ENCODE measurements around the gene DRC7.
"Not testable (repeated sequence)": the region's sequence is repeated elsewhere in the genome, so short reads cannot be mapped to it uniquely, and the experiment has no call there.

The DRC7 gene

DNA sequence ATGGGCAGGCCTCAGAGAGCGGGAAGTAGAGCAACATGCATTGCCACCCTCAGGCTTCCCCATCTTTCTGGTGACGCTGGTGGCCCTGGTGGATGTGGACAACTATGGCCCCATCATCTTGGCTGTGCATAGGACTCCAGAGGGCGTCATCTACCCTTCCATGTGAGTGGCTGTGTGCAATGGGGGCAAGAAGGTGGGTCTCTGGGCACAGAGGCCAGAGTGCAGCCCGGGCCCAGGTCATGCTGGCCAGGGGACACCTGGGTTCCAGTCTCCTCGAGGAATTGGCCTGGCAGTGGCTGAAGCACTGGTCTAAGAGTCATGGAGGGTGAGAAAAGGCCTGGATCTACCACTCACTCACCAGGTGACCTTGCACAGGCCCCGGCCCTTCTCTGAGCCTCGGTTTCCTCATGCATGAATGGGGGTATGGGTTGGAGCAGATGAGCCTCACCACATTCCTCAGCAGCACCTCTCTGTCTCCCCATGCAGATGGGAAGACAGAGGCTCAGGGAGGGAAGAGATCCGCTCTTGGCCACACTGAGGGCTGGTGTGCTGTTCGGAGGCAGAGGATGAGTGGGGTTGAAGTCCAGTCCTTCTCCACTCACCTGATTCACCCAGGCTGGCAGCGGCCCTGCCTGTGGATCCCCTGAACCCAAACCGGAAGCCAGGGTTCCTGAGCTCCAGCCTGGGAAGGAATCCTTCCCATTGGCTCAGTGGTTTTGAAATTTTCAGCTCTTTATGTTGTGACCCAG, 33.7 kb upstream of the DRC7 start:
- DNase-seq (ENCODE audit: low spot score) = no peak

DNA sequence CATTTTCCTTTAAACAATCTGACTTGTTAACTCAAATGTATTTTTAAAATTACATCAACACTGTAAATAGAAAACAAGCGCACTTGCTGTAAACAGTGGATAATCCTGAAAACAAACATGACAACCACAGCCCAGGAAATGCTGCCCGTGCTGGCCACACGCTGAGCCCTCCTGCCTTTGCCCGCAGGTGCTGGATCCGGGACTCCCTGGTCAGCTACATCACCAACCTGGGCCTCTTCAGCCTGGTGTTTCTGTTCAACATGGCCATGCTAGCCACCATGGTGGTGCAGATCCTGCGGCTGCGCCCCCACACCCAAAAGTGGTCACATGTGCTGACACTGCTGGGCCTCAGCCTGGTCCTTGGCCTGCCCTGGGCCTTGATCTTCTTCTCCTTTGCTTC, 33.1 kb upstream of the DRC7 start:
- DNase-seq (ENCODE audit: low spot score) = no peak

DNA sequence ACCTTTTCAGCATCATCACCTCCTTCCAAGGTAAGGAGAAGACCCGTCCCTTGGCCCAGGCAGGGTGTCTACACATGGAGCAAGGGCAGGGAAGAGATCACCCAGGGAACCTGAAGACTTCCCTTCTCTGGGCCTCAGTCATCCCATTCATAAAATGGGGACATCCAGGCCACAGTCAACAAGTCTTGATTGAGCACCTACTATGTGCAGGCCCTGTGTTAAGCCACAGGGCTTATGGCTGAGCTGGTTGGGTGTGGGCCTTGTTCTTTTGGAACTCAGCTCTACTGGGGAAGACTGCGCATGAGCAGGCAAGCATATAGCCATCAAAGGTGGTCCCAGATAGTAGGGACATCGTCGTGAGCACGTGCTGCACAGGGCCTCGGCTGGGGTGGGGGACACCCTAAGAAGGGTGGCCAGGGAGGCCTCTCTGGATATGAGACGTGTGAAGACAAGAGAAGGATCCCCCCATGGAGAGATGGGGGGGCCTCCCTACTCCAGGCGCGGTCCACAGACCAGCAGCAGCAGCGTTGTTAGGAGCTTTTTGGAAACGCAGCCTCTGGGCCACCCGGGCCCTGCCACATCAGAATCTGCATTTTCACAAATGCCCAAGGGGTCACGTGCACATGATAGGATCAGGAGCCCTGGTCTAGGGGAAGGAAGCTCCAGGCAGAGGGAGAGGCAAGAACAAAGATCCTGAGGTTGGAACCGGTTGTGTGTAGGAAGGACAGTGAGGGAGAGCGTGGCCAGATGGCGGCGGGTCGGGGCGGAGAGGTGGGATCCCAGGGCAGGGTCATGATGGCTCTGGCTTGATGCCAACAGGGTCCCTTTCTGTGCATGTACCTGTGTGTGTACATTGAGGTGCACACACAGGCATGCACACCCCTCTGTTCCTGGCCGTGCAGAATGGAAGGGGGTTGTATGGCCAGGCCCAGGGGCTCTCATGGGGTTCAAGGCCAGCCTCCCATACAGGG, 32.4 kb upstream of the DRC7 start:
- DNase-seq (ENCODE audit: low spot score) = no peak

GRCh38 chr16:57663436-57663835, 31.2 kb upstream of the DRC7 start:
- no peak for DNase-seq (ENCODE audit: low spot score)

DNA sequence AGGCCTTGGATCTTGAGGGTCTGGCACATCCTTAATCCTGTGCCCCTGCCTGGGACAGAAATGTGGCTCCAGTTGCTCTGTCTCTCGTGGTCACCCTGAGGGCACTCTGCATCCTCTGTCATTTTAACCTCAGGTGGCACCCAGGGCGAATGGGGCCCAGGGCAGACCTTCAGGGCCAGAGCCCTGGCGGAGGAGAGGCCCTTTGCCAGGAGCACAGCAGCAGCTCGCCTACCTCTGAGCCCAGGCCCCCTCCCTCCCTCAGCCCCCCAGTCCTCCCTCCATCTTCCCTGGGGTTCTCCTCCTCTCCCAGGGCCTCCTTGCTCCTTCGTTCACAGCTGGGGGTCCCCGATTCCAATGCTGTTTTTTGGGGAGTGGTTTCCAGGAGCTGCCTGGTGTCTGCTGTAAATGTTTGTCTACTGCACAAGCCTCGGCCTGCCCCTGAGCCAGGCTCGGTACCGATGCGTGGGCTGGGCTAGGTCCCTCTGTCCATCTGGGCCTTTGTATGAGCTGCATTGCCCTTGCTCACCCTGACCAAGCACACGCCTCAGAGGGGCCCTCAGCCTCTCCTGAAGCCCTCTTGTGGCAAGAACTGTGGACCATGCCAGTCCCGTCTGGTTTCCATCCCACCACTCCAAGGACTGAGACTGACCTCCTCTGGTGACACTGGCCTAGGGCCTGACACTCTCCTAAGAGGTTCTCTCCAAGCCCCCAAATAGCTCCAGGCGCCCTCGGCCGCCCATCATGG, 30.5 kb upstream of the DRC7 start:
- no peak for DNase-seq (ENCODE audit: low spot score)

- no peak for DNase-seq (ENCODE audit: low spot score)
Measured at GRCh38 chr16:57664662-57665025, 30.0 kb upstream of the DRC7 start.

DNA sequence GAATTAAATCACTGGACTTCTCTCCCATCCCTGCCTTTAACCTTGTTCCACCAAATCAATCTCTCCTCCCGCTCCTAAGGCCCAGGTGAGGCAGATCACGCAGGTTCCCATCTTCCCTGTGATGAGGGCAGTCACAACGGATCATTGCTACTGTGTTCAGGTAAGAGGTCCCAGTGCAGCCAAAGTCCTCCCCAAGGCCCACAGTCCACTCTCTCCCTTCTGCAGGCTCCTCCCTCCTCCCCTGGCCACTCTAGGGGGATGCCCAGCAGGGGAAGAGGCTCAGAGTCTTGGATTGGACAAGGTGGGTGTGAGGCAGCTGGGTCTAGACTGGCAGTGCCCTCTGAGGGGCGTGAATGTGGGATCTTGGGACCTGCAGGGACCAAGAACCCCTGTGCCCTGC, 29.1 kb upstream of the DRC7 start:
- no peak for DNase-seq (ENCODE audit: low spot score)

GRCh38 chr16:57666353-57667047, 28.1 kb upstream of the DRC7 start:
- DNase-seq (ENCODE audit: low spot score) = no peak

DNA sequence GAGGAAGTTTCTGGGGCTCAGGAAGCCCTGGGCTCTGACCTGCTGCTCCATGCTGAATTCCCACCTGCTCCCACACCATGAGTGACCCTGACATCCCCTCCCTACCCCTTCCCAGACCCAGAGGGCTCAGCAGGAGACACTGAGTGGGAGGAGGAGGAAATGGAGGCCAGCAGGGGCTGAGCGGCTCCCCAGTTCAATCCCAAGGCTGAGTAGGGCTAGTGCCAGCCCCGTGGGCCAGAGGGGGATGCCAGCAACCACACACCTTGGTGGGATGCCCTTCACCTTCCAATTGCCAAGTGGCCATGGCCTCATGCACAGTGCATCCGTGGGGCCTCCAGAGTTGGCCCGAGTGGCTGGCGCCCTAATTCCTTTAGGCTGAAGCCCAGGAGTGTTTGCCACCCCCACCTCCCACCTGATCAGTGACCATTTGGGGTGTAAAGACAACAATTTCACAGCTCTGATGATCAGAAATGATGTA, 27.5 kb upstream of the DRC7 start:
- DNase-seq (ENCODE audit: low spot score) = no peak

DNA sequence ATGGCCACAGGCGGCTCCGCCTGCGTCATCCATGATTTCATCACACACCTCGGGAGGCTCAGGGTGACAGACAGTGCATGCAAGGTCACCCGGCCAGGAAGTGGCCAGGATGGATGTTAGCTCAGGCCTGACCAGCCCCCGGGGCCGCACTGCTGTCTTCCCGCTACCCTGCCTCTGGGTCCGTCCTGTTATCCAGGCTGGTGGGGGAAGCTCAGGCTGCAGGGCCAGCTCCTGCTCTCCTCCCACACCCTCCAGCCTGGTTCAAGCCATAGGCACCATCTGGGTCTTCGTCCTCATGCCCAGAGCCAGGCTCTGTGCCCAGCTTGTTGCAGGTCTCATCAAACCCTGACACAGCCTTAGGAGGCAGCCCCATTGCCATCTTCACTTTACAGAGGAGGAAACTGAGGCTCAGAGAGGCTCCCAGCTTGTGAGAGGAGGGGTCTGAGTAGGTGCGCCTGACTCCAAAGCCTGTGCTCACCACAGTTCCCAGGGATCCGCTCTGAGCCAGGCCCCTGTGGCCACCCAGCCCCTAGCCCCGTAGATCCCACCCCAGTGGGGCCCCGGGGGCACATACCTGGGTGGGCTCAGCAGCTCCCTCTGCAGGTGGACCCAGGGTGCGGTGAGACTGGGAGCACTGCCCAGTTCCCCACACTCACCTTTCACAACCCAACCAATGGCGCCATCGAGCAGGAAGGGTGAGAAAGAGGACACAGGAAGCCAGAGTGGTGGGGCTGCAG, 26.9 kb upstream of the DRC7 start:
- DNase-seq (ENCODE audit: low spot score) = no peak

GRCh38 chr16:57668263-57668571, 26.4 kb upstream of the DRC7 start, which contains the start of gene ADGRG3:
ADGRG3 (plus strand) TSS chr16:57668306; CDS start chr16:57668348, 42 bp downstream.
- no peak for DNase-seq (ENCODE audit: low spot score)

DNA sequence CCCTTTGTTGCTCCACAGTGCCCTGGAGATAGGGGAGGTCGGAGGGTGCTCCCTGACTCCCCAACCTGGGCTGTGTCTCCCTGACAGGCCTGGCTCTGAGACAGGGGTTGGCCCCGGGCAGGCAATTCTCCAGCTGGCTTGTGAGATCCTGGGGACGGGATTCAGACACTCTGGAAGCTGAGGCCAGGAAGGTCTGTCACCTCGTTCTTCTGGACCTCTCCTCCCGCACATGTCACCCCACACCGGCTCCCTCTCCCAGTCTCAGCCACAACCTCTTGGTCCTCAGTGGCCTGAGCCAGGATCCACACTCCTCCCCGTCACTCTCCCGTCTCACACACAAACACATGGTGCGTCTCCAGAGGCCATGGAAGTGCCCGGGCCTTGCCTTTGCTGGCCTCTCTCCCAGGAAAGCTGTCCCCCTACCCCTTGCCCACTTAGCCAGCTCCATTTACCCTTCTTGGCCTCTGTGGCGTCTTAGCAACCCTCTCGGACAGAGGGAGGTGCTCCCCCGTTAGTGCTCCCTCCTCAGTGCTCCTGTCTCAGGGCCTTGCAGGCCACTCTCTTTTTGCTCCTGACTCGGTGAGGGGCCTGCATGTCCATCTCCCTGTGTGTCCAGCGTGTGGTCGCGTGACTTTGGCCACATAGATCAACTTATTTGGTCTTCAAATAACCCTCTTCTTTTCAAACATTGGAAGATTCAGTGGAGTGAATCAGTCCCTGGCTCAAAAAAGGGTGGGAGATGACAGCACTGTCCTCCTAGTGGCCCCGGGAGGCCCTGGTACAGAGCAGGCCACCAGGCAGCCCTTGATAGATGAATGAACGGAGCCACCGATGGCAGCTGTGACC, 25.8 kb upstream of the DRC7 start:
- no peak for DNase-seq (ENCODE audit: low spot score)

DNA sequence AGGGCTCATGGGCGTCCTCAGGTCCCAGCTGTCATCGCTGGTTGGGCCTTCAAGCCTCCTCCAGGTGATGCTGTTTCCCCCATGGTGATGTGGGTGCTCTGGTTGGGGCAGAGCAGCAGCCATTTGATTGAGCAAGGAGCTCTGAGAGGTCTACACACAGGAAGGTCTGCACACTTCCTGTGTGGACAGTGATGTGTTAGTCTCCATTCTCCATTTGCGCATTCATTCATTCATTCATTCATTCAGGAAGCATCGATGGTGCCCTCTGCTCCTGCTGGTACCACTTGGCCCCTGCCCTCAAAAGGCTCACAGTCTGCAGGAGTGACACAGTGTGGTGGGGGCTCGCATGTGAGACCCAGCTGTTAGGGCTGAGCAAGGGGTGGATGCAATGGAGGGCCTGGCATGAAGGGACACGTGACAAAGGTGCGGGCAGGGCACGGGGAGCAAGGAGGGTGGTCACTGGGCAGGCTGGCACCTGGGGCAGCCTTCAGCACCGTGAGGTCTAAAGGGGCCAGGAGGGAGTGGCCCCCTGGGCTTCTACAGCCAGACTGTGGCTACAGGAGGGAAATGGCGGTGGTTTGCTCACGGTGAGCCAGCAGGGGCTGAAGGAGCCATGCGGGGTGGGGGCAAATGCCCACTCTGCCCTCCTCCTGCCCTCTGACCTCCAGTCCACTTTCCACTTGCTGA, 25.0 kb upstream of the DRC7 start:
- DNase-seq (ENCODE audit: low spot score) = no peak

DNA sequence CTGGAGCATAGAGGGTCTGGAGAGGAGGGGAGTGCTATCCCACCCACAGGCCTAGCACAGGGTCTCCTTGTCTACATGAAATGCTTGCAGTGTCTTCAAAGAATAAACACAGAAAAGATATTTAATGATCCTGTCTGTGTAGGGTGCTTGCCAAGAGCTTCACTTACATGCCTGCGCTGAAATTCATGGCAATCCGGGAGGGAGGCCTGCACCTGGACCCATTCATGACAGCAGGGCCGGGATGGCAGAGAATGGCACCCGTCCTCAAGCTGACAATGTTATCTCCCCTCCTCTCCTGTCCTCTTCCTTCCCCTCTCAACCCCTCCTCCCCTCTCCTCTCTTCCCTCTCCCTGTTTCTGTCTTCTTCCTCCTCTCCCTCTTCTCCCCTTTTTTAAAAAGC, 24.4 kb upstream of the DRC7 start:
- DNase-seq (ENCODE audit: low spot score) = no peak

DNA sequence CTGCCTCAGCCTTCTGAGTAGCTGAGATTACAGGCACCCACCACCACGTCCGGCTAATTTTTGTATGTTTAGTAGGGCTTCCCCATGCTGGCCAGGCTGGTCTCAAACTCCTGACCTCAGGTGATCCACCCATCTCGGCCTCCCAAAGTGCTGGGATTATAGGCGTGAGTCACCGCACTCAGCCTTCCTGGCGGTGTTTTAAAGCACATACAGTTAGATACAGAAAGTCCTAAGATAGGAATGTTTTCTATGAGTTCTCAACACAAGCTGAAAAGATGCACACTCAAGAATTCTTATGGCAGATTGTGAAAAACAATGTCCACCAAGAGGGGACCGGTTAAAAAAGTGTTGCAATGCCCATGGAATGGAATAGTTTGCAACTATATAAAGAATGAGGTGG, 23.2 kb upstream of the DRC7 start:
- not testable (repeated sequence) for DNase-seq (ENCODE audit: low spot score)

GRCh38 chr16:57672416-57672815, 22.2 kb upstream of the DRC7 start:
- no peak for DNase-seq (ENCODE audit: low spot score)

DNA sequence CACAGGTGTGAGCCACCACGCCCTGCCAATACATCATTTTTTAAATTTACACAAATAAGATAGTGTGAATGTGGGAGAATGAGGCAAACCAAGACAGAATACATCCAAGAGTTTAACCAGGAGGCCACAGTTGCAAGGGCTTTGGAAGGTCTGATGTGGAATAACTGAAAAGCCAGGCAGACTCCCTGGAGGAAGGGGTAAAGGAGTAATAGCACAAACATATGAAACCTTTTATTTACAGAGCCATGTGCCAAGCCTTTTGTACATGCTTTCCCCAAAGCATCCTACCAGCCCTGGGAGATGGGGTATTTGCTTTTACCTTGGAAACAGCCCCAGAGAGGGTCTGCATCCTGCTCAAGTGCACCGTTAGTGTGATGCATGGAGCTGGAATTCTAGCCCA, 21.8 kb upstream of the DRC7 start:
- no peak for DNase-seq (ENCODE audit: low spot score)

DNA sequence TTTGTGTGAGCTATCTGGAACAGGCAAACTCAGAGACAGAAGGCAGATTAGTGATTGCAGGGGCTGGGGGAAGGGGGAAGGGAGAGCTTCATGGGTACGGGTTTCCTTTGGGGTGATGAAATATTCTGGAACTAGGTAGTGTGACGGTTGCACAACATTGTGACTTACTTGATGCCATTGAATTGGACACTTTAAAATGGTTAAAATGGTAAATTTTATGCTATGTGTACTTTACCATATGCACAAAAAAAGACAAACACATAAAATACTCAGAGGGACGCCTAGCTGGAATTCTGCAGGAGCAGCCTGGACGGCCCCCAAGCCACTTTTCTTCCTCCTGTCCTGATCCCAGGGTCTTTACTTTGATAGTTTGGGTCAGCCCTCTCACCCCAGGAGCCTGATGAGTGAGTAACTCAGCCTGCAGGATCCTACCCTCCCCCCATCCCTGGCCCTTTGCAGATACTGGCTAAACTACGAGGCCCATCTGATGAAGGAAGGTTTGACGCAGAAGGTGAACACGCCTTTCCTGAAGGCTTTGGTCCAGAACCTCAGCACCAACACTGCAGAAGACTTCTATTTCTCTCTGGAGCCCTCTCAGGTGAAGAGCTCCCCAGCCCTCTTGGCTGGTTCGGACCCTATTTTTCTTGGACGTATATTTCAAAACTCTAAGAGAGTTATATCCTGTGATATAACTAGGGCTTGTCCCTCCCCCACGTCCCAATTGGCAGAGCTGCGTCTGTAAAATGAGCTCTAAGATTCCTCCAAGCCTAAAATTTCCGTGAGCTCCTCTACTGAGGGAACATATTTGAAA, 18.7 kb upstream of the DRC7 start:
- DNase-seq (ENCODE audit: low spot score) = no peak

- DNase-seq (ENCODE audit: low spot score) = no peak
Measured at GRCh38 chr16:57676553-57677085, 18.0 kb upstream of the DRC7 start.
